GM19240 (cell line): ENCODE measurements around the gene SLC25A15.
"Not testable (repeated sequence)": the region's sequence is repeated elsewhere in the genome, so short reads cannot be mapped to it uniquely, and the experiment has no call there.

Source experiments
- DNase-seq: peaks from one replicate; pipeline ENCODE4 v3.0.0; 2011; ENCODE audit warnings: low spot score; ENCODE audit not compliant: insufficient read length

SLC25A15 gene

GRCh38 chr13:40813667-40814454 lies 24.4 kb downstream of the SLC25A15 start:
- no peak for DNase-seq

- DNase-seq, result no peak
These were observed 25.4 kb downstream of the SLC25A15 start for GRCh38 chr13:40814803-40815202.

- DNase-seq, result no peak
These were observed 29.5 kb downstream of the SLC25A15 start for GRCh38 chr13:40818926-40819325.

- DNase-seq, result no peak
These were observed 30.4 kb downstream of the SLC25A15 start for GRCh38 chr13:40819797-40820315.

GRCh38 chr13:40839725-40840124 lies 50.3 kb downstream of the SLC25A15 start:
- not testable (repeated sequence) for DNase-seq

- not testable (repeated sequence) for DNase-seq
These were observed 51.5 kb downstream of the SLC25A15 start for GRCh38 chr13:40840955-40841354.
